CD14-positive monocyte (primary cell): ENCODE measurements around the gene PGP. TPM values are rescaled to one million over a fixed set of nuclear protein-coding genes. Genes with fewer than 3 reads are reported as not detected.

Experiments
- DNase-seq, 3 donors: peaks; one replicate each; pipeline ENCODE4 v3.0.0-alpha.2; 2011 to 2022
- H2AFZ ChIP-seq: 2 replicates; pipeline ENCODE4 v1.6.0; 2012; ENCODE audit warnings: mild to moderate bottlenecking, low read depth, low read length, inconsistent platforms; ENCODE audit not compliant: insufficient read depth, poor library complexity, severe bottlenecking
- H3K27ac ChIP-seq, 2 donors: 1 replicate in 1 of 2; 2 replicates in 1 of 2; pipeline ENCODE4 v1.5.1; 2012 to 2013; ENCODE audit warnings: low read length in 2 of 2, control low read depth in 1 of 2, inconsistent platforms in 1 of 2, low read depth in 1 of 2, mild to moderate bottlenecking in 1 of 2
- H3K27me3 ChIP-seq, 2 donors: one replicate each; pipeline versions ENCODE4 v1.6.0 to v1.6.1; 2011 to 2013; ENCODE audit warnings: low read length in 2 of 2; ENCODE audit not compliant: control insufficient read depth in 2 of 2, insufficient read depth in 2 of 2
- H3K36me3 ChIP-seq, 2 donors: replicated peaks in 1 of 2; 1 replicate in 1 of 2; 2 replicates in 1 of 2; pipeline versions ENCODE4 v1.5.1 to v1.6.1; 2012 to 2013; ENCODE audit warnings: low read length in 2 of 2, control low read depth in 1 of 2, inconsistent platforms in 1 of 2, mild to moderate bottlenecking in 1 of 2; ENCODE audit not compliant: insufficient read depth in 2 of 2, control insufficient read depth in 1 of 2
- H3K4me1 ChIP-seq, 2 donors: 1 replicate in 1 of 2; 2 replicates in 1 of 2; pipeline versions ENCODE4 v1.5.1 to v1.6.1; 2012 to 2013; ENCODE audit warnings: low read length in 2 of 2, control low read depth in 1 of 2, inconsistent platforms in 1 of 2, mild to moderate bottlenecking in 1 of 2, moderate library complexity in 1 of 2; ENCODE audit not compliant: insufficient read depth in 2 of 2, control insufficient read depth in 1 of 2
- H3K4me2 ChIP-seq: replicated peaks from 2 replicates; pipeline ENCODE3; 2012; ENCODE audit warnings: low read length, moderate library complexity, mild to moderate bottlenecking; ENCODE audit not compliant: poor library complexity, severe bottlenecking; ENCODE audit errors: extremely low read depth
- H3K4me3 ChIP-seq, 3 experiments: fragments of 200-600 bp in 1 of 3; sonication (generic) in 1 of 3; replicated peaks in 1 of 3; 1 replicate in 2 of 3; 2 replicates in 1 of 3; pipeline ENCODE4 v1.5.1; 2011 to 2013; ENCODE audit warnings: low read length in 3 of 3, mild to moderate bottlenecking in 3 of 3, control low read depth in 2 of 3, low read depth in 2 of 3, inconsistent platforms in 1 of 3, moderate library complexity in 1 of 3
- H3K79me2 ChIP-seq: 2 replicates; pipeline ENCODE4 v1.6.0; 2012; ENCODE audit warnings: mild to moderate bottlenecking, control low read depth, inconsistent platforms, low read length, moderate library complexity; ENCODE audit not compliant: insufficient read depth
- H3K9ac ChIP-seq: 2 replicates; pipeline ENCODE4 v1.6.0; 2017; ENCODE audit warnings: low read length, mild to moderate bottlenecking; ENCODE audit not compliant: insufficient read depth, poor library complexity, severe bottlenecking
- H3K9me3 ChIP-seq, 2 donors: replicated peaks in 1 of 2; 1 replicate in 1 of 2; 2 replicates in 1 of 2; pipeline versions ENCODE4 v1.5.1 to v1.6.1; 2012 to 2013; ENCODE audit warnings: low read length in 2 of 2, control low read depth in 1 of 2; ENCODE audit not compliant: control insufficient read depth in 1 of 2, insufficient read depth in 1 of 2
- H4K20me1 ChIP-seq: 2 replicates; pipeline ENCODE4 v1.6.0; 2012; ENCODE audit warnings: mild to moderate bottlenecking, low read length, control low read depth, moderate library complexity; ENCODE audit not compliant: insufficient read depth
- H3K27ac Mint-ChIP-seq, 7 donors: one replicate each; pipeline ENCODE4 v1.8.0; 2020; ENCODE audit warnings: mild to moderate bottlenecking in 7 of 7, mixed read lengths in 7 of 7, moderate library complexity in 6 of 7, inconsistent platforms in 2 of 7
- H3K27me3 Mint-ChIP-seq, 3 donors: one replicate each; pipeline ENCODE4 v1.8.0; 2021 to 2022; ENCODE audit warnings: low read depth in 3 of 3, mild to moderate bottlenecking in 3 of 3, mixed read lengths in 3 of 3, moderate library complexity in 3 of 3, inconsistent platforms in 1 of 3
- H3K36me3 Mint-ChIP-seq, 2 donors: one replicate each; pipeline ENCODE4 v1.8.0; 2020; ENCODE audit warnings: mixed read lengths in 2 of 2, inconsistent platforms in 1 of 2, mild to moderate bottlenecking in 1 of 2
- H3K4me1 Mint-ChIP-seq: one replicate; pipeline ENCODE4 v1.8.0; 2020; ENCODE audit warnings: mild to moderate bottlenecking, mixed read lengths
- H3K4me3 Mint-ChIP-seq, 2 donors: one replicate each; pipeline ENCODE4 v1.8.0; 2020; ENCODE audit warnings: mild to moderate bottlenecking in 2 of 2, mixed read lengths in 2 of 2, moderate library complexity in 1 of 2
- H3K9me3 Mint-ChIP-seq, 7 donors: one replicate each; pipeline ENCODE4 v1.8.0; 2020 to 2022; ENCODE audit warnings: mixed read lengths in 7 of 7, mild to moderate bottlenecking in 6 of 7, moderate library complexity in 6 of 7, inconsistent platforms in 2 of 7
- CTCF ChIP-seq: fragments of 200-600 bp; IDR thresholded peaks from one replicate; pipeline ENCODE4 v1.8.0; 2022; ENCODE audit warnings: antibody characterized with exemption, mild to moderate bottlenecking
- WGBS: methylation state at CpG from one replicate; pipeline ENCODE4 v1.1.5; 2013; ENCODE audit warnings: missing lambda C conversion rate; ENCODE audit not compliant: insufficient coverage; 5-methylcytosine and 5-hydroxymethylcytosine counted together
- intact Hi-C, 2 donors: fragments of 100-400 bp; cut with micrococcal nuclease; formaldehyde crosslinking; loops; one replicate each; pipeline versions ENCODE4 v1.15.0 to v1.15.1; 2023
- polyA plus RNA-seq, 3 donors: library from polyadenylated mRNA; depleted of rRNA in 1 of 3; unstranded in 2 of 3; stranded (reverse) in 1 of 3; fragments of 300-500 nt in 2 of 3; fragments of >200 nt in 1 of 3; fragmentation: Illumina TruSeq in 2 of 3; gene quantifications; 1 replicate in 2 of 3; 2 replicates in 1 of 3; pipeline ENCODE4 v1.2.3, GENCODE V29; 2012 to 2021

The PGP gene
- polyA plus RNA-seq, 3 donors = 7.2 to 20.2 (median 19.2) TPM

- Histone ChIP-seq H3K36me3 (peaks cover 53 to 55% of the 10 kb centered on the region in 2 donors), H4K20me1 (peaks cover 31% of the 10 kb centered on the region), H3K27ac (no peak overlapping the region), H3K27me3 (no peaks in the 10 kb centered on the region), H3K4me2 (no peak overlapping the region), H3K9ac (no peak overlapping the region), H2AFZ (no peak overlapping the region), H3K9me3 (no peaks in the 10 kb centered on the region), H3K4me3 (no peak overlapping the region), H3K4me1 (peaks cover 19 to 20% of the 10 kb centered on the region in 2 donors), H3K79me2 (peaks cover 34% of the 10 kb centered on the region)
- no peak overlapping the region for H3K4me3 Mint-ChIP-seq
- no peaks in the 10 kb centered on the region for H3K9me3 Mint-ChIP-seq
- DNase-seq = no peak
- peaks cover 15% of the 10 kb centered on the region for H3K4me1 Mint-ChIP-seq
- H3K27ac Mint-ChIP-seq = peak overlapping the region in 2 of 7 donors; percentile 59 to 61
- TF ChIP-seq CTCF = no peak
- 89% methylated on average over 6 of the region's 11 CpGs for WGBS
- H3K27me3 Mint-ChIP-seq = peaks cover 0 to 1% (median 0%) of the 10 kb centered on the region in 3 donors
- peaks cover 45 to 63% of the 10 kb centered on the region in 2 donors for H3K36me3 Mint-ChIP-seq
- intact Hi-C loops = loop anchor here in 1 of 2 donors (5.0 to 10.0 kb wide), 2 partner anchors 56 to 248 kb away; partner anchors contain the start of genes CASKIN1 and ZNF598
Measured at GRCh38 chr16:2253293-2253692, 38.7 kb upstream of the PGP start.

GRCh38 chr16:2252806-2253148, 38.1 kb upstream of the PGP start:
- no peak overlapping the region for H3K4me2 ChIP-seq
- no peaks in the 10 kb centered on the region for H3K9me3 ChIP-seq
- no peaks in the 10 kb centered on the region for H3K27me3 ChIP-seq
- Mint-ChIP-seq H3K27me3 (peaks cover 0 to 1% (median 0%) of the 10 kb centered on the region in 3 donors), H3K9me3 (no peaks in the 10 kb centered on the region), H3K4me3 (no peak overlapping the region), H3K4me1 (peaks cover 15% of the 10 kb centered on the region), H3K27ac (peak overlapping the region in 5 of 7 donors; percentile 24 to 77 (median 61)), H3K36me3 (peaks cover 41 to 62% of the 10 kb centered on the region in 2 donors)
- intact Hi-C loops = loop anchor here in 1 of 2 donors (5.0 to 10.0 kb wide), 2 partner anchors 55 to 248 kb away; partner anchors contain the start of genes CASKIN1 and ZNF598
- TF ChIP-seq CTCF = no peak
- H3K9ac ChIP-seq = no peak overlapping the region
- H3K27ac ChIP-seq = no peak overlapping the region
- WGBS = no CpG with 5 or more reads among the region's 7 CpGs
- H3K4me3 ChIP-seq = no peak overlapping the region
- H4K20me1 ChIP-seq = peaks cover 26% of the 10 kb centered on the region
- peaks cover 31% of the 10 kb centered on the region for H3K79me2 ChIP-seq
- H2AFZ ChIP-seq = no peak overlapping the region
- H3K4me1 ChIP-seq = peaks cover 19 to 20% of the 10 kb centered on the region in 2 donors
- no peak for DNase-seq
- H3K36me3 ChIP-seq = peaks cover 48 to 50% of the 10 kb centered on the region in 2 donors
